ENCODE results near the gene UBE2Q1.
A peak's percentile ranks its signal among the peaks of the same experiment; 100 is the strongest.

Gene UBE2Q1

DNA sequence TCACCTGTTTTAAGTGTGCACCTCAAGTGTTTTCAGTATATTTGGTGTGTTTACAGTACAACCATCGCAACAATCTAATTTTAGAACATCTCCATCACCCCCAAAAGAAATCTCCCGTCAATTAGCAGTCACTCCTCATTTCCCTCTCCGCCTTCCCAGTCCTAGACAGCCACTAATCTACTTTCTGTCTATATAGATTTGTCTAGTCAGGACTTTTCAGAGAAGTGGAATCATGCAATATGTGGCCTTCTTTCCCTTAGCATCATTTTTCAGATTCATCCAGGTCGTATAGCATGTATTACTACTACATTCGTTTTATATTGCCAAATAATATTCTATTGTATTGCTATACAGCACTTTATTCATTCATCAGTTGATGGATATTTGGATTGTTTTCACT lies 54.6 kb downstream of the UBE2Q1 start:
- Histone ChIP-seq H3K36me3 (no peaks in the 10 kb centered on the region), H3K9me3 (ENCODE audit: severe bottlenecking) (peaks cover 42% of the 10 kb centered on the region), H3K4me3 (ENCODE audit: low read depth, low read length) (no peak overlapping the region), H3K27ac (no peak overlapping the region), H3K27me3 (ENCODE audit: insufficient read depth, low read depth, severe bottlenecking) (peaks cover 100% of the 10 kb centered on the region)
- TF ChIP-seq, protein P1, sequence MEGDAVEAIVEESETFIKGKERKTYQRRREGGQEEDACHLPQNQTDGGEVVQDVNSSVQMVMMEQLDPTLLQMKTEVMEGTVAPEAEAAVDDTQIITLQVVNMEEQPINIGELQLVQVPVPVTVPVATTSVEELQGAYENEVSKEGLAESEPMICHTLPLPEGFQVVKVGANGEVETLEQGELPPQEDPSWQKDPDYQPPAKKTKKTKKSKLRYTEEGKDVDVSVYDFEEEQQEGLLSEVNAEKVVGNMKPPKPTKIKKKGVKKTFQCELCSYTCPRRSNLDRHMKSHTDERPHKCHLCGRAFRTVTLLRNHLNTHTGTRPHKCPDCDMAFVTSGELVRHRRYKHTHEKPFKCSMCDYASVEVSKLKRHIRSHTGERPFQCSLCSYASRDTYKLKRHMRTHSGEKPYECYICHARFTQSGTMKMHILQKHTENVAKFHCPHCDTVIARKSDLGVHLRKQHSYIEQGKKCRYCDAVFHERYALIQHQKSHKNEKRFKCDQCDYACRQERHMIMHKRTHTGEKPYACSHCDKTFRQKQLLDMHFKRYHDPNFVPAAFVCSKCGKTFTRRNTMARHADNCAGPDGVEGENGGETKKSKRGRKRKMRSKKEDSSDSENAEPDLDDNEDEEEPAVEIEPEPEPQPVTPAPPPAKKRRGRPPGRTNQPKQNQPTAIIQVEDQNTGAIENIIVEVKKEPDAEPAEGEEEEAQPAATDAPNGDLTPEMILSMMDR (IDR thresholded peaks at IDR 0.05; ENCODE audit: low read depth, low read length) = no peak
- DNase-seq = no peak

DNA sequence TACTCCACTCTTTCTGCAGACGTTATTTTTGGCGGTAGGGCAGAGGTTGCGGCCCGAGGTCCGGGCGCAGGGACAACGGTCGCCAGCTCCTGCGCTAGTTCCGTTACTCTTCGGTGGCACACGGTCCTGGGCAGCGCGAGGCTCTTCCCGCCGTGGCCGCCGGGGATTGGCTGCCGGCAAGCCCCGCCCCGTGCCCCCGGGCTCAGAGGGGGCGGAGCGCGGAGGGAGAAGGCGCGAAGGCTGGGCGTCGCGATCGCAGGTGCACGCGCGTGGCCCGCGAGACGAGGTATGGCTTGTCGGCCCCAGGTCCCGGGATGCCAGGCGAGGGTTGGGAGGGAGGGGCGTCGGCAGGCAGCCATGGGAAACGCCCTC lies 55.7 kb downstream of the UBE2Q1 start:
- DNase-seq = no peak
- TF ChIP-seq, protein P1 (IDR thresholded peaks at IDR 0.05; ENCODE audit: low read depth, low read length) = no peak
- no peaks in the 10 kb centered on the region for H3K36me3 ChIP-seq
- H3K27me3 ChIP-seq (ENCODE audit: insufficient read depth, low read depth, severe bottlenecking) = peaks cover 100% of the 10 kb centered on the region
- H3K27ac ChIP-seq = no peak overlapping the region
- no peak overlapping the region for H3K4me3 ChIP-seq (ENCODE audit: low read depth, low read length)
- H3K9me3 ChIP-seq (ENCODE audit: severe bottlenecking) = peaks cover 42% of the 10 kb centered on the region

DNA sequence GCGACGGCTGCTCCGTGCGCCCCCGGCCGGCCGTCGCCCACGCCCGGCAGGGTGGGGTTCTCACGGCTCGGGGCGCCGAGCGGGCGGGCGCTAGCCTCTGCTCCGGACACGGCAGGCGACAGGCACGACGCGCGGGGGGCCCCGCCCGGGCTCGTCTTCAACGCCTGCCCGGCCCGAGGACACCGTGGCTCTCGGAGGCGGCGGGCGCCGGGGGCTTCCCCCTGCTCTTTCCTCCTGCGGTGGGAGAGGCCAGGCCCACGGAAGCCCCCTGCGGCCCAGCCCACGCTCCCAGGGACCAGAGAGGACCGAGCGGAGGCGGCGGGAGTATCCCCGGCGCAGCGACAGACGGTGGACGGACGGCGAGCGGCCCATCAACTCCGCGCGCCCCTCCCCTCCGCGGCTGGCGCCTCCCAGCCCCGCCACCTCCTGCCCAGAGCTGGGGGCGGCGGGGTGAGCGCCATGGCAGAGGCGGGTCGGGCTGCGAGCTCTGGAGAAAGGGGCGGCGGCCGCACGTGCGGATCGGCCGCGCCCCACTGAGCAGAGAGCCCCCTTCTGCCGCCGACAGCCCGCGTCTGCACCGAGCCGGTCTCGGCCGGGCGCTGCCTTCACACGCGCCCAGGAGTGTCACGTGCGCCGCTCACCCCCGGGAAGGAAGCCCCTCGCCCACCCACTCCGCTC lies 56.3 kb downstream of the UBE2Q1 start, which contains the start of the genes SHE and TDRD10:
Gene SHE (minus strand): TSS at position 347 of the 678 bp plus-strand sequence. CDS start 386 bp downstream, outside the sequence.
Gene TDRD10 (plus strand): TSS at position 154 of the 678 bp plus-strand sequence. CDS start 4,685 bp downstream, outside the sequence.
- no peak for DNase-seq
- peak within 1 kb of the TSS; percentile 3; the same call in 1 of the 2 replicates for H3K4me3 ChIP-seq (ENCODE audit: low read depth, low read length)
- peaks cover 100% of the 10 kb centered on the region for H3K27me3 ChIP-seq (ENCODE audit: insufficient read depth, low read depth, severe bottlenecking)
- H3K27ac ChIP-seq = no peak within 1 kb of the TSS
- H3K9me3 ChIP-seq (ENCODE audit: severe bottlenecking) = peaks cover 42% of the 10 kb centered on the region
- TF ChIP-seq, protein P1 (IDR thresholded peaks at IDR 0.05; ENCODE audit: low read depth, low read length) = no peak
- no peaks in the 10 kb centered on the region for H3K36me3 ChIP-seq

DNA sequence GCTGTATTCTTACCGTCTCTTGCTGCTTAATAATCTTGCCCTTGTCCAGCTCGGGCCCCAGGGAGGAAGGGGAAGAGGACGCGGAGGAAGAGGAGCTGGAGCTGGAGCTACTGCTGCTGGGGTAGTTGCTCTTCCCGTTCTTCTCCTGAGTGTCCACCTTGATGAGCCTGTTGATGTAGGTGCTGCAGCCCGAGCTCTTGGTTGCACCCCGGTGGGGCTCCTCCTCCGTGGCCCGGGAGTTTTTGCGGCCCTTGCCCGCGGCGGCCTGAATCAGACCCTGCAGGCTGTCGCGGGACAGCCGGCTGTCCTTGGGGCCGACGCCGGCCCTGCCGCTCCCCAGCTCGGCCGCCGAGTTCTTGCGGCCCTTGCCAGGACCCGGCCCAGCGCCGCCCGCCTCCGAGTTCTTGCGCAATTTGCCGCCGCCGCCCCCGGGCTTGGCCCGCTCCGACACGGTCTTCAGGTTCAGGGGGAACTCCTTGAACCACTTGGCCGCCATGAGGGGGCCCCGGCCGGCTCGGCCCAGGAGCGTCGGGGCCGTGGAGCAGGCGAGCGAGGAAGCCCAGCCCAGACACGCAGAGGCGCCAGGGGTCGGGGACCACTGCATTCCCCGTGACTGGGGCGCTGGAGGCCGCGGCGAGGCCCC lies 56.9 kb downstream of the UBE2Q1 start:
- no peak for DNase-seq
- peak overlapping the region; percentile 3; the same call in 1 of the 2 replicates for H3K4me3 ChIP-seq (ENCODE audit: low read depth, low read length)
- peaks cover 39% of the 10 kb centered on the region for H3K9me3 ChIP-seq (ENCODE audit: severe bottlenecking)
- no peak overlapping the region for H3K27ac ChIP-seq
- no peaks in the 10 kb centered on the region for H3K36me3 ChIP-seq
- TF ChIP-seq, protein P1 (IDR thresholded peaks at IDR 0.05; ENCODE audit: low read depth, low read length) = no peak
- H3K27me3 ChIP-seq (ENCODE audit: insufficient read depth, low read depth, severe bottlenecking) = peaks cover 100% of the 10 kb centered on the region

DNA sequence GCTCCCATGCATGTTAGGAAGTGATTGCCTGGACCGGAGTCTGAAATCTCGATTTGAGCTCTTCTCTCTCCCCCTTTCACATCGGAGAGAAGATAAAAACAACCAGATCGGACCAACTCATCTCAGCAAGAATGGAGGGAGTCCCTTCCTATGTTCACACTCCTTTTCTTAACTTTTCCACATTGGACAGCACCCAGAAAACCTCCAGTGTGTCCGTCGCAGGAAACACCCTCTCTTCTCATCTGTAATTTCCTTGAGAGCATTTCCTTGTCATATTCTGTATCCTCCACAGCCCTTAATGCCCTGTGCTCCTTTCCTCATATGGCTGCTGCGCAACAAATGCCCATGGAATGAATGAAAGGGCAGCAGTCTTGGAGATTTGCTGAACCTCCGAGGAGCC lies 57.9 kb downstream of the UBE2Q1 start:
- DNase-seq = no peak
- peaks cover 29% of the 10 kb centered on the region for H3K9me3 ChIP-seq (ENCODE audit: severe bottlenecking)
- peaks cover 100% of the 10 kb centered on the region for H3K27me3 ChIP-seq (ENCODE audit: insufficient read depth, low read depth, severe bottlenecking)
- TF ChIP-seq, protein P1 (IDR thresholded peaks at IDR 0.05; ENCODE audit: low read depth, low read length) = no peak
- H3K36me3 ChIP-seq = no peaks in the 10 kb centered on the region
- no peak overlapping the region for H3K27ac ChIP-seq
- H3K4me3 ChIP-seq (ENCODE audit: low read depth, low read length) = no peak overlapping the region
